ENCODE data around the gene CYBC1.

The CYBC1 gene

DNA sequence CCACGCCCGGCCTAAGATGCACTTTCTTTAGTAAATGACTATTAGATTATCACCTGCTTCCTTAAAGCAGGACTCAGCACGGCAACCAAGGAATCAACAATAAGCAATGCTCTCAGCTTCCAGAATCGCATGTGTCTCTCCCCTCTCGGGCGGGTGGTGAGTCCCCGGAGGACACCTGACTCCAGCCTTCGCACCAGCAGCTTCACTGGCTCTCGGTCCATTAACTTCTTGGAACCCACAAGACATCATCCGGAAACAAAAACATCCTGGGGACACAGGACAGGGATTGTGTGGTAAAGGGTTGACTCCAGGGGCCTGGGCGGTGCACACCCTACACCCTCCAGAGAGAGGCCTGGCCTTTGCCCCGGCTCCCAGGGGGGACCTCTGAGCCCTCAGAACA lies 56.3 kb downstream of the CYBC1 start:
- H3K4me1 ChIP-seq (ENCODE audit: insufficient read depth, low read length): no peaks in the 10 kb centered on the region
- H3K9ac ChIP-seq (ENCODE audit: low read depth, low read length): no peak overlapping the region
- no peaks in the 10 kb centered on the region for H3K36me3 ChIP-seq (ENCODE audit: insufficient read depth, low read length)
- H3K9me3 ChIP-seq (ENCODE audit: control insufficient read depth, insufficient read depth, low read length): no peaks in the 10 kb centered on the region

DNA sequence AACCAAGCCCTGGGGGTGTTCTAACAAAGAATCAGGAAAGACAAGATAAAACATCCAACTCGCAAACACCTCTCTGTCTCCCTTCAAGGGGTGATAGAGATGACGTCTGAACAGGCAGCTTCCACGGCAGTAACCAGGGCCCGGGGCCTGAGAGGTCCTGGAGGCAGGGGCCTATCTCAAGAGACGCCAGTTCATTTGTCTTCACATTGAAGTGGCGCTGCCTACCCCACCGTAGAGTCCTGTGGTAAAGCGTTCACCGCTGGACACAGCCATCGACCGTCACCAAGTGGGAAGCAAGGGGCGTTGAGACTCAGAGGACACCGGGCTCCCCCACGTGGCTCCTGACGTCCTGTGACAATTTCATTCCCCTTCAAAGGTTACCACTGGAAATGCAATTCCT lies 57.6 kb downstream of the CYBC1 start:
- H3K9ac ChIP-seq (ENCODE audit: low read depth, low read length): no peak overlapping the region
- H3K4me1 ChIP-seq (ENCODE audit: insufficient read depth, low read length): no peaks in the 10 kb centered on the region
- H3K9me3 ChIP-seq (ENCODE audit: control insufficient read depth, insufficient read depth, low read length): no peaks in the 10 kb centered on the region
- H3K36me3 ChIP-seq (ENCODE audit: insufficient read depth, low read length): no peaks in the 10 kb centered on the region
